K562 (cell line): ENCODE results near the gene TTC4. TPM values are rescaled to one million over a fixed set of nuclear protein-coding genes. Genes with fewer than 3 reads are reported as not detected.
A peak's percentile ranks its signal among the peaks of the same experiment; 100 is the strongest.

Experiments used
- CHD7 ChIP-seq: fragments of 200-600 bp; sonication (generic); IDR thresholded peaks from one replicate; pipeline ENCODE4 v1.6.1; 2012; ENCODE audit warnings: mild to moderate bottlenecking, low read depth, low read length, inconsistent platforms
- ESRRB ChIP-seq: fragments of 250-450 bp; sonication (Bioruptor Pico); IDR thresholded peaks from 2 replicates; pipeline ENCODE4 v1.5.0; 2020; ENCODE audit warnings: mild to moderate bottlenecking, moderate library complexity, borderline replicate concordance
- KAT8 ChIP-seq: fragments of 450-650 bp; IDR thresholded peaks from 2 replicates; pipeline ENCODE4 v1.6.1; 2016; ENCODE audit warnings: low read depth, mild to moderate bottlenecking
- MEIS2 ChIP-seq: fragments of 450-650 bp; IDR thresholded peaks from 2 replicates; pipeline ENCODE4 v1.6.1; 2014; ENCODE audit warnings: mild to moderate bottlenecking; ENCODE audit not compliant: partially characterized antibody
- NR3C1 ChIP-seq: sonication (generic); formaldehyde crosslinking; IDR thresholded peaks from 2 replicates; pipeline ENCODE4 v1.8.1; 2022; ENCODE audit warnings: missing genetic modification reagents
- POLR2AphosphoS5 ChIP-seq: IDR thresholded peaks from 2 replicates; pipeline ENCODE4 v1.6.1; 2011; ENCODE audit warnings: mild to moderate bottlenecking, low read depth, low read length, moderate library complexity; ENCODE audit not compliant: control insufficient read depth, insufficient read depth
- RAD51 ChIP-seq: fragments of 450-650 bp; IDR thresholded peaks from 2 replicates; pipeline ENCODE4 v1.7.1; 2016; ENCODE audit warnings: low read depth, mild to moderate bottlenecking, borderline replicate concordance
- TEAD2 ChIP-seq: fragments of 450-650 bp; IDR thresholded peaks from 2 replicates; pipeline ENCODE4 v1.6.1; 2016; ENCODE audit warnings: missing genetic modification characterization, control low read depth, missing compliant biosample characterization
- ZFP30 ChIP-seq: fragments of 250-450 bp; sonication (Bioruptor Pico); IDR thresholded peaks from 2 replicates; pipeline ENCODE4 v1.8.0; 2022; ENCODE audit warnings: moderate library complexity, mild to moderate bottlenecking, inconsistent platforms, borderline replicate concordance
- ZNF740 ChIP-seq, 3 experiments: fragments of 200-800 bp in 1 of 3; sonication (Bioruptor generic) in 1 of 3; sonication (generic) in 1 of 3; formaldehyde crosslinking in 1 of 3; IDR thresholded peaks; 2 replicates each; pipeline versions ENCODE4 v1.6.1 to v1.8.0; 2016 to 2022; ENCODE audit warnings: mild to moderate bottlenecking in 2 of 3, missing compliant biosample characterization in 2 of 3, missing genetic modification characterization in 2 of 3, missing genetic modification reagents in 1 of 3
- ZNF76 ChIP-seq: fragments of 250-450 bp; sonication (Bioruptor Pico); IDR thresholded peaks from 2 replicates; pipeline ENCODE4 v1.4.0; 2020; ENCODE audit warnings: mild to moderate bottlenecking, moderate library complexity, borderline replicate concordance
- polyA plus RNA-seq, 8 experiments: library from polyadenylated mRNA; depleted of rRNA in 4 of 8; stranded (reverse) in 5 of 8; unstranded in 3 of 8; fragments of >200 nt; fragmentation: Nextera tagmentation in 2 of 8; fragmentation: Illumina TruSeq in 1 of 8; extraction: Ambion mirVana in 2 of 8; extraction: Trizol in 1 of 8; gene quantifications; 2 replicates each; pipeline versions ENCODE4 v1.2.1 to v1.2.3, GENCODE V29; 2011 to 2014; ENCODE audit warnings: inconsistent platforms in 1 of 8, missing spikeins in 1 of 8
- total RNA-seq, 7 experiments: library from RNA; depleted of rRNA in 6 of 7; stranded (reverse); fragments of >200 nt in 6 of 7; fragmentation: Illumina TruSeq in 2 of 7; extraction: Trizol in 2 of 7; gene quantifications; 2 replicates each; pipeline versions ENCODE4 v1.2.1 to v1.2.3, GENCODE V29; 2011 to 2021; ENCODE audit warnings: low replicate concordance in 1 of 7
- TF ChIP-seq, protein P1 (sequence below): fragments of 450-650 bp; IDR thresholded peaks from 2 replicates; pipeline ENCODE4 v1.6.1; 2018; ENCODE audit warnings: mild to moderate bottlenecking, low read depth; ENCODE audit not compliant: partially characterized antibody

Gene TTC4
- total and polyA plus RNA-seq, 9 of the 15 experiments (the other 6 are each of a cell fraction or from before 2014, with no cell fraction given), result 36.3 to 111 (median 54.1) TPM

DNA sequence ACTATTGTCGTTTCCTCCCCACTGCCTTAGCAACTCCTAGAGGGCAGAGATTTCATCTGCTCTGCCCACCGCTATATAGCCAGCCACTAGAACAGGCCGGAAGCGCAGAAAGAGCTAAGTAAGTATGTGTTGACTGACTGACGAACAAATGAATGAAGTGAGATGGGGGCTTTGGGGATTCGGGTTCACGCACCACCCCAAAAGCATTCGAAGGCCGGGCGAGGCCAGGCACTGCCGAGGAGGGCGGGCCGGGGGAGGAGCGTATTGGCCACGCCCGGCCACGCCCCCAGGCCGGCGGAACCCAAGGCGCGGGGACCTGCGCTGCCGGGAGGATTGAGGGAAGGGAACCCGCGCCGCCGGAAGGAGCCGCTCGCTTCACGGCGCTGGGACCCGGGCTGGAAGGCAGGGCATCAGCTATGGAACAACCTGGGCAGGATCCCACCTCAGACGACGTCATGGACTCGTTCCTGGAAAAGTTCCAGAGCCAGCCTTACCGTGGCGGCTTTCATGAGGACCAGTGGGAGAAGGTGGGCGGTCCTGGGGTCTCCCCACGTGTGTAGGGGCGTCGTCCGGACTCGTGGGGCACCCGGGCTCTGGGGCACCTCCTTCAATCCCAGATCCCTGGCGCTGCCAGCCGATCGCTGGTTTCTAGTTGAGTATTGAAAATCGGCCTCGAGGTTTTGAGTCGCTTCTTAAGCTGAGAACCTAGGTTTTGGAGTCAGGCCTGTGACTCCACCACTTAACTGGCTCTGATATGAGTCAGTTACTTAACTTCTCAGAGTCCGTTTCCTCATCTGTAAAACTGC, at the start of gene TTC4 (continued):
- TF ChIP-seq ZNF76 (CRISPR knock-in tag), result 0 out of 2 replicates have a peak, but pooled peaks have one; percentile 38
- TF ChIP-seq RAD51, result no peak
- TF ChIP-seq TEAD2 (tag), result no peak
- TF ChIP-seq, protein P1, sequence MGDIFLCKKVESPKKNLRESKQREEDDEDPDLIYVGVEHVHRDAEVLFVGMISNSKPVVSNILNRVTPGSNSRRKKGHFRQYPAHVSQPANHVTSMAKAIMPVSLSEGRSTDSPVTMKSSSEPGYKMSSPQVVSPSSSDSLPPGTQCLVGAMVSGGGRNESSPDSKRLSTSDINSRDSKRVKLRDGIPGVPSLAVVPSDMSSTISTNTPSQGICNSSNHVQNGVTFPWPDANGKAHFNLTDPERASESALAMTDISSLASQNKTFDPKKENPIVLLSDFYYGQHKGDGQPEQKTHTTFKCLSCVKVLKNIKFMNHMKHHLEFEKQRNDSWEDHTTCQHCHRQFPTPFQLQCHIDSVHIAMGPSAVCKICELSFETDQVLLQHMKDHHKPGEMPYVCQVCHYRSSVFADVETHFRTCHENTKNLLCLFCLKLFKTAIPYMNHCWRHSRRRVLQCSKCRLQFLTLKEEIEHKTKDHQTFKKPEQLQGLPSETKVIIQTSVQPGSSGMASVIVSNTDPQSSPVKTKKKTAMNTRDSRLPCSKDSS, result no peak
- TF ChIP-seq POLR2AphosphoS5, result peak; percentile 87
- TF ChIP-seq NR3C1 (CRISPR knock-in tag), result no peak
- no peak for TF ChIP-seq ESRRB (CRISPR knock-in tag)
- no peak for TF ChIP-seq ZNF740 (CRISPR knock-in tag; IDR thresholded peaks at IDR 0.05)
- TF ChIP-seq ZNF740 (tag; IDR thresholded peaks at IDR 0.05), result no peak
- no peak for TF ChIP-seq KAT8
- peak; percentile 4 for TF ChIP-seq MEIS2
- peak; percentile 30 for TF ChIP-seq CHD7
- TF ChIP-seq ZFP30 (CRISPR knock-in tag), result no peak
